ENCODE results near the gene GAS2.

Gene GAS2

GRCh38 chr11:22778642-22779041 lies 112.2 kb downstream of the GAS2 start:
- DNase-seq = no peak
- H3K9me3 Mint-ChIP-seq = no peaks in the 10 kb centered on the region

GRCh38 chr11:22779850-22780249 lies 113.4 kb downstream of the GAS2 start:
- Mint-ChIP-seq H3K4me3 (no peak overlapping the region), H3K9me3 (no peaks in the 10 kb centered on the region), H3K4me1 (ENCODE audit: low read depth) (peaks cover 7% of the 10 kb centered on the region), H3K27me3 (peaks cover 8% of the 10 kb centered on the region), H3K27ac (no peak overlapping the region), H3K36me3 (ENCODE audit: low read depth) (no peaks in the 10 kb centered on the region)
- no peak for DNase-seq

More at GRCh38 chr11:22778642-22779041, 112.2 kb downstream of the GAS2 start:
- peaks cover 7% of the 10 kb centered on the region for H3K4me1 Mint-ChIP-seq (ENCODE audit: low read depth)
- H3K36me3 Mint-ChIP-seq (ENCODE audit: low read depth) = no peaks in the 10 kb centered on the region
- H3K27ac Mint-ChIP-seq = no peak overlapping the region
- H3K4me3 Mint-ChIP-seq = no peak overlapping the region
- peaks cover 8% of the 10 kb centered on the region for H3K27me3 Mint-ChIP-seq

- Mint-ChIP-seq H3K4me1 (ENCODE audit: low read depth) (peaks cover 7% of the 10 kb centered on the region), H3K36me3 (ENCODE audit: low read depth) (no peaks in the 10 kb centered on the region), H3K4me3 (no peak overlapping the region), H3K27ac (no peak overlapping the region), H3K27me3 (peaks cover 3% of the 10 kb centered on the region), H3K9me3 (no peaks in the 10 kb centered on the region)
- no peak for DNase-seq
Observed at GRCh38 chr11:22780952-22781593, 114.7 kb downstream of the GAS2 start.

- Mint-ChIP-seq H3K9me3 (no peaks in the 10 kb centered on the region), H3K4me1 (ENCODE audit: low read depth) (peaks cover 7% of the 10 kb centered on the region), H3K27me3 (peaks cover 4% of the 10 kb centered on the region), H3K4me3 (no peak overlapping the region), H3K27ac (no peak overlapping the region), H3K36me3 (ENCODE audit: low read depth) (no peaks in the 10 kb centered on the region)
- DNase-seq = no peak
Observed at GRCh38 chr11:22785251-22785650, 118.8 kb downstream of the GAS2 start.

GRCh38 chr11:22786475-22786874 lies 120.1 kb downstream of the GAS2 start:
- H3K27me3 Mint-ChIP-seq = peaks cover 4% of the 10 kb centered on the region

GRCh38 chr11:22787055-22787454 lies 120.6 kb downstream of the GAS2 start:
- no peak overlapping the region for H3K27ac Mint-ChIP-seq
- DNase-seq = no peak
- H3K4me1 Mint-ChIP-seq (ENCODE audit: low read depth) = no peaks in the 10 kb centered on the region
- no peaks in the 10 kb centered on the region for H3K9me3 Mint-ChIP-seq
- H3K27me3 Mint-ChIP-seq = peaks cover 4% of the 10 kb centered on the region
- no peak overlapping the region for H3K4me3 Mint-ChIP-seq
- H3K36me3 Mint-ChIP-seq (ENCODE audit: low read depth) = no peaks in the 10 kb centered on the region

More at GRCh38 chr11:22786475-22786874, 120.1 kb downstream of the GAS2 start:
- no peaks in the 10 kb centered on the region for H3K4me1 Mint-ChIP-seq (ENCODE audit: low read depth)
- no peaks in the 10 kb centered on the region for H3K36me3 Mint-ChIP-seq (ENCODE audit: low read depth)
- H3K9me3 Mint-ChIP-seq = no peaks in the 10 kb centered on the region
- no peak overlapping the region for H3K4me3 Mint-ChIP-seq
- DNase-seq = no peak
- no peak overlapping the region for H3K27ac Mint-ChIP-seq

GRCh38 chr11:22787551-22788162 lies 121.2 kb downstream of the GAS2 start:
- H3K4me1 Mint-ChIP-seq (ENCODE audit: low read depth) = no peaks in the 10 kb centered on the region
- no peaks in the 10 kb centered on the region for H3K9me3 Mint-ChIP-seq
- no peaks in the 10 kb centered on the region for H3K36me3 Mint-ChIP-seq (ENCODE audit: low read depth)
- H3K4me3 Mint-ChIP-seq = no peak overlapping the region
- peaks cover 4% of the 10 kb centered on the region for H3K27me3 Mint-ChIP-seq
- H3K27ac Mint-ChIP-seq = no peak overlapping the region
- DNase-seq = no peak

GRCh38 chr11:22792497-22792896 lies 126.1 kb downstream of the GAS2 start:
- Mint-ChIP-seq H3K27ac (no peak overlapping the region), H3K27me3 (no peaks in the 10 kb centered on the region), H3K4me1 (ENCODE audit: low read depth) (no peaks in the 10 kb centered on the region), H3K9me3 (no peaks in the 10 kb centered on the region), H3K4me3 (no peak overlapping the region), H3K36me3 (ENCODE audit: low read depth) (no peaks in the 10 kb centered on the region)
- no peak for DNase-seq

GRCh38 chr11:22795914-22796313 lies 129.5 kb downstream of the GAS2 start:
- H3K27ac Mint-ChIP-seq = no peak overlapping the region
- no peaks in the 10 kb centered on the region for H3K4me1 Mint-ChIP-seq (ENCODE audit: low read depth)
- peaks cover 3% of the 10 kb centered on the region for H3K27me3 Mint-ChIP-seq

GRCh38 chr11:22797047-22797446 lies 130.6 kb downstream of the GAS2 start:
- DNase-seq = no peak
- no peak overlapping the region for H3K4me3 Mint-ChIP-seq
- no peaks in the 10 kb centered on the region for H3K36me3 Mint-ChIP-seq (ENCODE audit: low read depth)
- no peaks in the 10 kb centered on the region for H3K4me1 Mint-ChIP-seq (ENCODE audit: low read depth)
- H3K27me3 Mint-ChIP-seq = peaks cover 4% of the 10 kb centered on the region
- no peaks in the 10 kb centered on the region for H3K9me3 Mint-ChIP-seq
- no peak overlapping the region for H3K27ac Mint-ChIP-seq

More at GRCh38 chr11:22795914-22796313, 129.5 kb downstream of the GAS2 start:
- H3K4me3 Mint-ChIP-seq = no peak overlapping the region
- no peak for DNase-seq
- H3K9me3 Mint-ChIP-seq = no peaks in the 10 kb centered on the region
- H3K36me3 Mint-ChIP-seq (ENCODE audit: low read depth) = no peaks in the 10 kb centered on the region

GRCh38 chr11:22798901-22799300 lies 132.5 kb downstream of the GAS2 start:
- H3K4me1 Mint-ChIP-seq (ENCODE audit: low read depth) = no peaks in the 10 kb centered on the region
- no peak for DNase-seq
- no peaks in the 10 kb centered on the region for H3K9me3 Mint-ChIP-seq
- no peak overlapping the region for H3K4me3 Mint-ChIP-seq
- no peaks in the 10 kb centered on the region for H3K36me3 Mint-ChIP-seq (ENCODE audit: low read depth)
- peaks cover 7% of the 10 kb centered on the region for H3K27me3 Mint-ChIP-seq
- no peak overlapping the region for H3K27ac Mint-ChIP-seq

GRCh38 chr11:22800482-22800881 lies 134.1 kb downstream of the GAS2 start:
- Mint-ChIP-seq H3K4me3 (no peak overlapping the region), H3K27ac (no peak overlapping the region), H3K9me3 (no peaks in the 10 kb centered on the region), H3K4me1 (ENCODE audit: low read depth) (no peaks in the 10 kb centered on the region), H3K27me3 (peaks cover 7% of the 10 kb centered on the region), H3K36me3 (ENCODE audit: low read depth) (no peaks in the 10 kb centered on the region)
- no peak for DNase-seq

- Mint-ChIP-seq H3K9me3 (no peaks in the 10 kb centered on the region), H3K36me3 (ENCODE audit: low read depth) (no peaks in the 10 kb centered on the region), H3K4me3 (no peak overlapping the region), H3K27me3 (peaks cover 10% of the 10 kb centered on the region), H3K4me1 (ENCODE audit: low read depth) (no peaks in the 10 kb centered on the region), H3K27ac (no peak overlapping the region)
- no peak for DNase-seq
Observed at GRCh38 chr11:22802861-22803260, 136.4 kb downstream of the GAS2 start.

- Mint-ChIP-seq H3K4me1 (ENCODE audit: low read depth) (no peaks in the 10 kb centered on the region), H3K27ac (no peak overlapping the region), H3K36me3 (ENCODE audit: low read depth) (peaks cover 6% of the 10 kb centered on the region), H3K27me3 (peaks cover 5% of the 10 kb centered on the region), H3K9me3 (peaks cover 8% of the 10 kb centered on the region), H3K4me3 (no peak overlapping the region)
- DNase-seq = no peak
Observed at GRCh38 chr11:22807391-22807790, 141.0 kb downstream of the GAS2 start.

GRCh38 chr11:22807855-22808570 lies 141.6 kb downstream of the GAS2 start:
- Mint-ChIP-seq H3K27me3 (peaks cover 4% of the 10 kb centered on the region), H3K36me3 (ENCODE audit: low read depth) (peaks cover 6% of the 10 kb centered on the region), H3K9me3 (peaks cover 8% of the 10 kb centered on the region), H3K4me1 (ENCODE audit: low read depth) (no peaks in the 10 kb centered on the region), H3K27ac (no peak overlapping the region), H3K4me3 (no peak overlapping the region)
- DNase-seq = no peak
